HG02938 (cell line): ENCODE results near the gene NEXMIF.
"Not testable (repeated sequence)": the region's sequence is repeated elsewhere in the genome, so short reads cannot be mapped to it uniquely, and the experiment has no call there.

ENCODE experiments used
- ATAC-seq: cut with Tn5 transposase; IDR thresholded peaks from one replicate; pipeline ENCODE4 v1.9.1; 2021; ENCODE audit warnings: mild to moderate bottlenecking, moderate library complexity; ENCODE audit not compliant: unreplicated experiment

The NEXMIF gene

DNA sequence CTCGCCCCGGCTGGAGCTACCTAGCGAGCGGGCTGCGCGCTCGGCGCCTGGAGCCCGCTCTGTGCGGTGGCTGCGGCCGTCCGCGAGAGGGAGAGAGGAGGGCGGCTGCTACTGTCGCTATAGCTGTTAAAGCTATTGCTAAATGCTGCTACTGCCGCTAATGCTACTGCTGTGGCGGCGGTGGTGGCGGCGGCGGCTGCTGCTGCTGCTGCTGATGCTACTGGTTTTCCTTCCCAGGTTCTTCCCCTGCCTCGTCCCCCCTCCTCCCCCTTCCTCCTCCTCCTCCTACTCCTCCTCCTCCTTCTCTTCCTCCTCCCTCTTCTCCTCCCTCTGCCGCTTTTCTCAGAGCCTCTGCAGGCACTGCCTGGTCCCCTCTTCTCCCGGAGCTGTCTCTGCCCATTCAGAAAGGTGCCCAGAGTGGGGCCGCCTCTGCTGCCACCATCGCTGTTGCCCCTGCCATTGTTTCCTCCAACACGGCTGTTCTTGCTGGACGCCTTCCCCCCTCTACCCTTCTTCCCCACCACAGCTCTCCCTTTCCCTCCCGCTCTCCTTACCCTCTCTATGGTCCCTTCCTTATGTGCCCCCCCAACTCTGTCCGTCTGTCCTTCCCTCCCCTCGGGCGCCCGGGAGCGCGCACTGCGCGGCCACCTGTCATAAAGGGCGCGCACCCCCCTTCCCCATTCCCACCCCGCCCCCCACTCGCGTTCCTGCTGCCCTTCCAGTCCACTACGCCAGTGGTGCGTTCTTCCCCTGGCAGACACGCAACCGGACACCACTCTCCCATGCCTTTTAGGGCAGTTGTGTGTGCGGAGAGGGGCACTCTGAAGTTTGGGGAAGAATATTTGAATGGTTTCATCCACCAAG is at the start of gene NEXMIF:
Gene NEXMIF (minus strand): TSS at position 228 of the 864 bp plus-strand sequence.
- ATAC-seq: peak; percentile 50

DNA sequence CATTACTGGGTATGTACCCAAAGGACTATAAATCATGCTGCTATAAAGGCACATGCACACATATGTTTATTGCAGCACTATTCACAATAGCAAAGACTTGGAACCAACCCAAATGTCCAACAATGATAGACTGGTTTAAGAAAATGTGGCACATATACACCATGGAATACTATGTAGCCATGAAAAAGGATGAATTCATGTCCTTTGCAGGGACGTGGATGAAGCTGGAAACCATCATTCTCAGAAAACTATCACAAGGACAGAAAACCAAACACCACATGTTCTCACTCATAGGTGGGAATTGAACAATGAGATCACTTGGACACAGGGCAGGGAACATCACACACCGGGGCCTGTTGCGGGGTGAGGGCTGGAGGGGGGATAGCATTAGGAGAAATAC is 36.7 kb upstream of the NEXMIF start:
- ATAC-seq: not testable (repeated sequence)

DNA sequence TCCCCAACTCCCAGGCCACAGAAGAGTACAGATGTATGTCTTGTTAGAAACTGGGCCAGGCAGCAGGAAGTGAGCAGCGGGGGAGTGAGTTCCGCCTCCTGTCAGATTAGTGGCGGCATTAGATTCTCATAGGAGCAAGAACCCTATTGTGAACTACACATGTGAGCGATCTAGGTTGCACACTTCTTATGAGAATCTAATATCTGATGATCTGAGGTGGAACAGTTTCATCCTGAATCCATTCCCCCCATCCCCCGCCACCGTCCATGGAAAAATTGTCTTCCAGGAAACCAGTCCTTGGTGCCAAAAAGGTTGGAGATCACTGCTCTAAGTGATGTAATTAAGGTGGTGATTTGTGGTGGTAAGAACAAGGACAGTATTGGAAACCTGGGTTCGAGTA is 24.5 kb upstream of the NEXMIF start:
- ATAC-seq: no peak

DNA sequence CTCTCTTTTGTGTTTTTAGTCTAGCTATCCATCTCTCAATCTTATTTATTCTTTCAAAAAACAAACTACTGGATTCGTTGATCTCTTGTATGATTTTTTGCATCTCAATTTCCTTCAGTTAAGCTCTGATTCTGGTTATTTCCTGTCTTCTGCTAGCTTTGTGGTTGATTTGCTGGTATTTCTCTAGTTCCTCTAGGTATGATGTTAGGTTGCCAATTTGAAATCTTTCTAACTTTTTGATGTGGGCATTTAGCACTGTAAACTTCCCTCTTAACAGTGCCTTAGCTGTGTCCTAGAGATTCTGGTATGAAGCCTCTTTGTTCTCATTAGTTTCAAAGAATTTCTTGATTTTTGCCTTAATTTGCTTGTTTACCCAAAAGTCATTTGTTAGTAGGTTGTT is 15.2 kb upstream of the NEXMIF start:
- ATAC-seq: no peak

DNA sequence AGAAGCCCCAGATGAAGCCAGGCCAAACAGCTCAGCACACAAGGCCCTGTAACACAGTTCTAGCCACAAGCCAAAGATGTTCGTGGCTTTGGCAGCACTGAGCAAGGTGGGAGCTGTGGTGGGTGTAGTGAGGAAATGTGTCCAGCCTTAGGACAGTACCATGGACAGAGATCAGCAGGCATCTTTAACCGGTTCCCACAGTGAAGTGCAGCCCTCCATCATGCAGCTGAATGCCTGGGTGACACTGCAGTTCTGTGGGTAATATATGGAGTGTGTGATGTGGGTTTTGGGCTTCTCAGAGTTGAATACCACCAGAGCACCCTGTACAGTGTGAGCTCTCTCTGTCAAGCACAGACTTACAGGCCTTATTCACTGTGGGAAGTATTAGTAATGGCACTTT is 6.0 kb upstream of the NEXMIF start:
- ATAC-seq: no peak

DNA sequence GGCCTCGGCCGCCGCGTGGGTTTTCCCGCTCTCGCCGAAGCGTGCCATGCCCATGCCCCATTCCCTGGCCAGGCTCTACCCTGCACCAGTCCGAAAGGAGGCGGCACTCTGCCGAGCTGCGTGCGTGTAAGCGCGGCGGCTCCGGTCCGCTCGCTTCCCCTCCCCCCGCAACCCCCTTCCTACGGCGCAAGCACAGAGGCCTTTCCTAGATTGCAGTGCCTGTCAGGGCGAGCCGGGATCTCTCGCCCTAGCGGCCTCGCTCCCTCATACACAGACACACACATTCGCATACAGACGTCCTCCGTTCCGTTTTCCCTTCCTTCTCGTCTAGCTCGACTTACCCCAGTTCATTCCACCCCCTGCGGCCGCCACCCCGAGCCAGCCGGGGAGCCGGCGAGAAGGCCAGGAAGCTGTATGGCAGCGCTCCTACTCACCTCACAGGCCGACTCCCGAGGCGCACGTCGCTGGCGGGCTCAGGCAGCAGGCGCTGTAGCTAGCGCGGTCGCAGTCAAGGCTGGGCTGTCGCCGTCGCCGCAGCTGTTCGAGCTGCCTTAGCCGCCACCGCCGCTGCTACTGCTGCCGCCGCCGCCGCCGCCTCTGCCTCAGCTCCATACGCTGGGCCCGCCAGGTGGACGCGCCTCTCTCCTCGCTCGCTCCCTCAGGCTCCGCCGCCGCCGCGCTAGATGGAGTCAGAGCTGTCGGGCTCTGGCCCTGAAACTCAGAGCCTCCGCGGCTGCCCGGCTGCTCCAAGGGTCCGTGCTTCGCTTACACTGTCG is 615 bp downstream of the NEXMIF start:
- peak; percentile 38 for ATAC-seq

DNA sequence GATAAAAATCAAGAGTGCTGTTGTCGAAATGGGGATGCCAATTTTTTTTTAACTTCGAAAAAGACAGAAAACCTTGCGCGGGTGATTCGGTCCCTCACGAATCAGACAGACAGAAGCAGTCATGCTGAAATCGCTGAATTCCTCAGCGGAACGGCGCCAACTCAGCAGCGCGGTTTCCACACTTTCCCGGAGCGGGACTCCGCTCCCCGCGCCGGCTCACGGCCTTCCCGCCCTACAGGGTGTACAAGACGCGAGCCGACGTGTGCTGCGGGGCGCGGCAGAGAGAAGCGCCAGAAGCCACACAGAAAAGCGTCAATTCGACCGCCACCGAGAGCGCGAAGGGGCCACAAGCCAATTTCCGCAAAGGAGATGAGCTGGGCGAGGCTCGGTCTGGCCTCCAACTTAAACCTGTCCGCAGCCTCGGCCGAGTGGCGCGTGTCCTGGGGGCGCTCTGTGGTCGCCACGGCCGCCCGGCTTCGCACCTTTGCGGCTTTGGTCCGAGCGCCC is 1.3 kb downstream of the NEXMIF start:
- peak; percentile 23 for ATAC-seq

DNA sequence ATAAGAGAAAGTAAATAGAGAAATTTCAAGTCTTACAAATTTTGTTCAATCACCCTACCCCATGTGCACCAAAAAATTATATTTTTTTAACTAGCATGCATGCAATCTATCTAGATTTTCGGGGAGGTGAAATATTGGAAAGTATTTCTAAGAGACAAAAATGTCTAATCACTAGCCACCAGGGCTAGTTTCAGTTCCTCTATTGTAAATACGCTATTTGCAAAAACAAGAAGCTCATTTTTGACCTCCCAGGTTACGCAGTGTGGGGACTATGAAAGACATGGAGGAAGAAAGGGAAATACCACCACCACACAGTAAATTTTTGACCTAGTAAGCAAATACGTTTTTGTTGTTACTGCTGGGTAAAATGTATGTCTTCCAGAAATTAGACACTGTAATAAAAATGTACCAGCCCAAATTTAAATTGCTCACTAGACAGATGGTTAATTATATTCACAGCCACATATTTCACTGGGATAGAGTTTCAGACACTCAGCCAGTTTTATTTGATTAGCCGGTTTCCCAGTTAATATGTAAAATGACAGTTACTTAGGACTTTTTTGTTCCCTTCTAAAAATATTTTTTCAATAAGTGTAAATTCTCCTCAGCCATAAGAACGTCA is 2.2 kb downstream of the NEXMIF start:
- ATAC-seq: peak; percentile 62

DNA sequence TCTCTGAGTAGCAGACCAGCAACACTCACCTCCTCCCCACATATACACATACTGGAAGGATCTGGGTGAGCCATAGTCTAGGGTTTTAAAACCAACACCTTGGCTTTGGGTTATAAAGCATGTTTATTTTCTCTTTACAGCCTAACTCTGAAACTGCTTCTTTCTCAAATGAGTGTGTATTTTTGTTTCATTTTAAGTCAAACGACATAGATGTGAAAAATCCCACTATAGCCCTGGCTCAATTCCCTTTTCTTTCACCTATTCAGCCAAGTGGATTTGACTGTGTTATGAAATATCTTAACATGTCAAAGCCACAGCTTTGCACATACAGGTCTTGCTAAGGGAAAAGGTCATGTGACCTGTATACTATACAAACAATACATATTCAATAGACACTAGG is 13.8 kb downstream of the NEXMIF start:
- peak; percentile 85 for ATAC-seq

DNA sequence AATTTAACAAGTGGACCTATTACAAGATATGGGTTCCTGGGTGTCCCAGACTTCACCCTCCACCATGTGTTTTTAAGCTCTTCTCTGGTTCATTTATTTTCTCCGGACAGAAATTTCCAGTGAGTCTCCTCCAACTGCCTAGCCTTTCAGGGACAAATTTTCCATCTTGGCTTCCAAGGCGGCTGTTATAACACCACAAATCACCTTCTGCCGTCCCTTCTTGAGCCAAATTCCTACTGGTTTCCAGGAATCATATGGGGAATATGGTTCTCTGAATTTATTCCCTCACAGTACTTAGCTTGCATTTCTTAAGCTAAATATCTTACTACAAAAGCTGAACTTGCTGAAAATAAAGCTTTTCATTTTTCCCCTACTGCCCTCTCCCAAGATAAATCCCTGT is 18.8 kb downstream of the NEXMIF start:
- no peak for ATAC-seq

DNA sequence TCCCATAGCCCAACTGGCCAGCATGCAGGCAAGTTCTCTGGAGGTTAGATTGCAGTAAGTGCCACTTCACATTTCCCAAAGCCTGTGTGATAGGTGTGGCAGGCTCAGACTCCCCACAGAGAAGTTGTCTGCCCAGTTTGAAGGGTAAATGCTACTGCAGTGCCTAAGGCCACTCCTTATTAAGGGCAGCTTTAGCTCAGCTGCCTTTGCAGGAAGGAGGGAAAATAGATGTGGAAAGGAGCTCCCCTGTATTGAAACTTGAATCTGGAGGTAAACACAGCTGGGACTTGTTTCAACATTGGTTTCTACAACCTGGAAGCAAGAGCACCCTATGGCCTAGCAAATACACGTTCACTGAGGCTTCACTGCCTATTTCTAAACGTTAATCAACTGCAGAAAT is 22.4 kb downstream of the NEXMIF start:
- no peak for ATAC-seq

DNA sequence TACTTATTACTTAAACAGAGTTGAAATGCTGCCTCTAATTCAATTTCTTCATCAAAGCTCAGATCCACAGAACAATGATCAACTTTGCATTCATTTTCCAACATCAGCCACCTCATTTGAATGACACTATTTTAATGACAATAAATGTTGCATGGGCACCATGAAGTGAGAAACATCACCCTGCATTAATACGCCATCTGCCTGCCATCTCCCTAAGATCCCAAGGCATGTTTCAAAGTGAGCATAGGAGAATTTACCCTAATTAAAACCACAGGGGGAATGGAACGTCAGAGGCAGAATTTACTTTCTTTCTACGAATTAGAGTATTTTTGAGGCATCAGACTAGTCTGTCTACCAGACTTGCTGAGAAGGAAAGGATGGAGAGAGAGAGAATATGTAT is 32.7 kb downstream of the NEXMIF start:
- no peak for ATAC-seq

DNA sequence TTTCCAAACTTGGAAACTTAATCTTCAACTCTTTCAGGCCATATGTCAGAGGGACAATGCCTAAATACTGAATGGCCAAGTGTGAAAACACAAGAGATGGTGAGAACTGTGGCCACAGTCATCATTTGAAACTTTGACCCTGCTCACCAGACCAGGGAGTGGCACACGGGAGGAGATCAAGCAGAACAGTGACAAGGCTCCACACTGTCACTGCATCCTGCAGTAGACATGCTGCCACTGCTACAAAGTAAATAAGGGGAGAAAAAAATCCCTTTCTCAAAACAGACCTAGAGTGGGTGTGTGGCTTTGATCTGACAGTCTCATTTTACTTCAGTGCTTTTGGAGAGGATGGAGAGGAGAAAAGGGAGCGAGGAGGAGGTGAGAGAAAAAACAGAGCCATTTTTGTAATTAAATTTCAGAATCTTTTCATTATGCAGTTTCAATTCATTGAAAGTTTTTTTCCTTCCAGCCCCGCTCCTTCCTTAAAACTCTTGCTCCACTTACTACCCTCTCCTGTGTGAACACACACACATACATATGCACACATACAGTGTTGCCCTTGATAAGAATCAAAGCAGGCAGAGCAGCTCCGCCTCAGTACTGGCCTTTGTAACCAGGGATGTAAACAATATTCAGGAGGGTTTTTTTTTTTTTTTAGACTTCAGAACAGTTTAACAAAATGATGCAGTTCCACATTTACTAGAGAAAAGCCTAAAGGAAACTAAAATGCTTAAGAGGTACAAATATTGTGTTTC is 34.4 kb downstream of the NEXMIF start:
- ATAC-seq: peak; percentile 93

DNA sequence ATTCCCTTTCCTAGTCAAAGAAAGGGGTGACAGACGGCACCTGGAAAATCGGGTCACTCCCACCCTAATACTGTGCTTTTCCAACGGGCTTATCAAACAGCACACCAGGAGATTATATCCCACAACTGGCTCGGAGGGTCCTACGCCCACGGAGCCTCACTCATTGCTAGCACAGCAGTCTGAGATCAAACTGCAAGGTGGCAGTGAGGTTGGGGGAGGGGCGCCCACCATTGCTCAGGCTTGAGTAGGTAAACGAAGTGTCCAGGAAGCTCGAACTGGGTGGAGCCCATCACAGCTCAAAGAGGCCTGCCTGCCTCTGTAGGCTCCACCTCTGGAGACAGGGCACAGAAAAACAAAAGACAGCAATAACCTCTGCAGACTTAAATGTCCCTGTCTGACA is 42.9 kb downstream of the NEXMIF start:
- not testable (repeated sequence) for ATAC-seq

DNA sequence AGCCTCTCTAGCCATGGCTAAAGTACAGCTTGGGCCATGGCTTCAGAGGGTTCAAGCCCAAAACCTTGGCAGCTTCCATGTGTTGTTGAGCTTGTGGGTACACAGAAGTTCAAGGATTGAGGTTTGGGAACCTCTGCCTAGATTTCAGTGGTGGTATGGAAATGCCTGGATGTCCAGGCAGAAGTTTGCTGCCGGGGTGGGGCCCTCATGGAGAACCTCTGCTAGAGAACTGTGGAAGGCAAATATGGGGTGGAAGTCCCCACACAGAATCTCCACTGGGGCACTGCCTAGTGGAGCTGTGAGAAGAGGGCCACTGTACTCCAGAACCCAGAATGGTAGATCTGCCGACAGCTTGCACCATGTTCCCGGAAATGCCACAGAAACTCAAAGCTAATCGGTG is 59.5 kb downstream of the NEXMIF start:
- no peak for ATAC-seq

DNA sequence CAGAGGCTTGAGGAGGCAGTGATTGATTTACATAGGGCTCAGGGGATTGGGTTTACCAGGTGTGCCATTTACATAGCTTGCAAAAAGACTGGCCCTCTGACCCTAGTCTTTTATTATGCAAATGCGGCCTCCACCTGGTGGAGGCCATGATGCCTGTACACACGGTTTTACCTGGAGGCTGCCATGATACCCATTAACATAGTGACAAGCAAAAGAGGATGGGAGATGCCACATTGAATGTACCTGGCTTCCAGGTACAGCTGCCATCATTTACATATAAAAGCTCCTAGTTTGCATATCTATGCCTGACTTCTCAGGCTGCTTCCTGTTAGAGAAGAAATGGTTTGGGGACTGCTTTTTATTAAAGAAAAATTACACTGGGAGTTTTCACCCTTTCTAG is 72.0 kb downstream of the NEXMIF start:
- no peak for ATAC-seq

DNA sequence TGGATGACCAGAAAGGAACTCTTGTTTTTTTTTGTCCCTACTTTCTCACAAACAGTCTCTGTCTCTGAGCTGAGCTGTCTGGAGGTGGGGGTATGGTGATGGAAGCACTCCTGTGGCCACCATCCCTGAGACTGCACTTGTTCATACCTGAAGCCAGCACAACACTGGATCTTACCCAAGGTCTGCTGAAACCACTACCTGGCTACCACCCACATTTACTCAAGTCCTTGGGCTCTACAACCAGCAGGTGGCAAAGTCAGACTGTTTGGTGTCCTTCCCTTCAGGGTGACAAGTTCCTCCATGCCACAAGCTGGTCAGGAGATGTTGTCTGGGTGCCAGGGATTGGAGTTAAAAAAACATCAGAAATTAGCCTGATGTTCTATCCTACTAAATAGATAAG is 89.7 kb downstream of the NEXMIF start:
- ATAC-seq: no peak

DNA sequence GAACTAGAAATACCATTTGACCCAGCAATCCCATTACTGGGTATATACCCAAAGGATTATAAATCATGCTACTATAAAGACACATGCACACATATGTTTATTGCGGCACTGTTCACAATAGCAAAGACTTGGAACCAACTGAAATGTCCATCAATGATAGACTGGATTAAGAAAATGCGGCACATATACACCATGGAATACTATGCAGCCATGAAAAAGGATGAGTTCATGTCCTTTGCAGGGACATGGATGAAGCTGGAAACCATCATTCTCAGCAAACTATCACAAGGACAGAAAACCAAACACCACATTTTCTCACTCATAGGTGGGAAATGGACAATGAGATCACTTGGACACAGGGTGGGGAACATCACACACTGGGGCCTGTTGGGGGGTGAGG is 105.5 kb downstream of the NEXMIF start:
- not testable (repeated sequence) for ATAC-seq

DNA sequence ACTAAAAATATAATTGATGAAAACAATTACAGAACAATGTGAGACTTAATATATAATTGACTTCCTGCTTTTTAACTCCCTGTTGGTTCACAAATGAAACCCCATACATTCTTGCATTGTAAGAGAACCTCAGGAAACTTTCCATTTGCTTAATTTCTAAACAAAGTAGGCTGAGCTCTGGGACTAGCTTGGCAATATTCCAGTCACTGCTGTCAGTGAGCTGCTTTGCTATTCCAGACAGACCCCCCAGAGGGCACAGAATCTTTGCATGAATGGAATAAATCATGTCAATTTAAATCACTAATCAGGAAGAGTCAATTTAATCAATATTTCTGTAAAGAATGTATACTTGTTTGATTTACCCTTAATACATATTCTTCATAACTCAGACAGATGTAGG is 110.6 kb downstream of the NEXMIF start:
- no peak for ATAC-seq

DNA sequence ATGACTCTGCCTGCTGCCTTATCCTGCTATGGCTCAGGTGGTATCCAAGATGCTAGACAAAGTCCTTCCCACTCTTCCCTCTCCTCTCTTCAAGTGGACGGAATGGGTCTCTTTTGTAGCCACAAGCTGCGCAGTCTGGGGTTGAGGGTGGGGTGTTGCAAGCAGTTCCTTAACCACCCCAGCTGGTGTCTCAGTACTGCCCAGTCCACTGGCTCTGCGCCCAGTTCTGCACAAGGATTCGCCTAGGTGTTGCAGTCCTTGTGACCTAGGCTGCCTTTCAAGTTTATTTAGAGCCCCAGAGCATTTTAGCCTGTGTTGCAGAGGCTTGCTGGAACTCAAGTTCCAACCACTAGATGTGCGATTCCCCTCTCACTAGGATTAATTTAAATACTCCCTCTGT is 120.7 kb downstream of the NEXMIF start:
- ATAC-seq: no peak

DNA sequence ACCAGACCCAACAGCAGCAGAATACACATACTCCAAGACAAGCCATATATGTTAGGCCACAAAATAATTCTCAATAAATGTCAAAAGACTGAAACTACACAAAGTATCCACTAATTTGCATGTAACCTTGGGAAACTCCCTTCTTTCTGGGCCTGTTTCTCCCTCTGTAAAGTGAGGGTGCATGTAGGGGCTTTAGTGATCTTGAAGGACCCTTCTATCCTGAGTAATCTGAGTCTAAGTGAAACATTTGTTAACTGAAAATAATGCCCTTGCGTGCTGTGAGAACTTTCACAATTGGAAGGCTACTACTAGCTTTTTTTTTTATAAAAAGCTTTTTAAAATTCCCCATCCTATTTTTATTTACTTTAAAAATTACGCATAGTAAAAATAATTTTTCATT is 125.2 kb downstream of the NEXMIF start:
- no peak for ATAC-seq
